Dermis blood vessel endothelial cell (primary cell): ENCODE measurements around the gene ANKZF1. TPM values are rescaled to one million over a fixed set of nuclear protein-coding genes. Genes with fewer than 3 reads are reported as not detected.

ENCODE experiments used
- DNase-seq: peaks from one replicate; pipeline ENCODE4 v3.0.0; 2010
- total RNA-seq: library from RNA; depleted of rRNA; stranded (reverse); fragments of >200 nt; gene quantifications from 2 replicates; pipeline ENCODE4 v1.2.3, GENCODE V29; 2014

The ANKZF1 gene
- total RNA-seq, 1 donor from 2014 or later: 29.6 TPM

- DNase-seq: peak; percentile 45
Observed at GRCh38 chr2:219207884-219208740, 21.5 kb upstream of the ANKZF1 start.

GRCh38 chr2:219209236-219210195 lies 20.1 kb upstream of the ANKZF1 start:
- DNase-seq: no peak

GRCh38 chr2:219210196-219210885 lies 19.3 kb upstream of the ANKZF1 start:
- DNase-seq: no peak

- DNase-seq: no peak
Observed at GRCh38 chr2:219210886-219211362, 18.7 kb upstream of the ANKZF1 start.

- DNase-seq: no peak
Observed at GRCh38 chr2:219213026-219213415, 16.6 kb upstream of the ANKZF1 start.

- DNase-seq: no peak
Observed at GRCh38 chr2:219213486-219214071, 16.0 kb upstream of the ANKZF1 start.

- DNase-seq: no peak
Observed at GRCh38 chr2:219214141-219214540, 15.5 kb upstream of the ANKZF1 start.

GRCh38 chr2:219214786-219215185 lies 14.8 kb upstream of the ANKZF1 start:
- DNase-seq: no peak

- DNase-seq: no peak
Observed at GRCh38 chr2:219215871-219216534, 13.6 kb upstream of the ANKZF1 start.

- no peak for DNase-seq
Observed at GRCh38 chr2:219216535-219216915, 13.1 kb upstream of the ANKZF1 start.

GRCh38 chr2:219218217-219218731 lies 11.3 kb upstream of the ANKZF1 start:
- peak; percentile 78 for DNase-seq

GRCh38 chr2:219218732-219219701 lies 10.6 kb upstream of the ANKZF1 start, which contains the start of gene ABCB6:
ABCB6 (minus strand) TSS chr2:219218958; CDS start chr2:219218673, 285 bp downstream.
- DNase-seq: peak; percentile 95

- no peak for DNase-seq
Observed at GRCh38 chr2:219219784-219220532, 9.6 kb upstream of the ANKZF1 start.

- no peak for DNase-seq
Observed at GRCh38 chr2:219220652-219221402, 8.8 kb upstream of the ANKZF1 start.

- DNase-seq: no peak
Observed at GRCh38 chr2:219221957-219222518, 7.6 kb upstream of the ANKZF1 start.

GRCh38 chr2:219223831-219224610 lies 5.6 kb upstream of the ANKZF1 start:
- no peak for DNase-seq

- DNase-seq: no peak
Observed at GRCh38 chr2:219225350-219225749, 4.3 kb upstream of the ANKZF1 start.
